Neural crest cell (in vitro differentiated cells): ENCODE data around the gene ZNF17. TPM values are rescaled to one million over a fixed set of nuclear protein-coding genes. Genes with fewer than 3 reads are reported as not detected.

Experiments used
- DNase-seq: peaks from one replicate; pipeline ENCODE4 v3.0.0; 2021; ENCODE audit warnings: low read depth, mixed read lengths, low spot score
- H3K27ac Mint-ChIP-seq: one replicate; pipeline ENCODE4 v1.8.0; 2021; ENCODE audit warnings: mild to moderate bottlenecking, mixed read lengths; ENCODE audit not compliant: unreplicated experiment
- H3K27me3 Mint-ChIP-seq: 2 replicates; pipeline ENCODE4 v1.8.0; 2021; ENCODE audit warnings: low read depth, mild to moderate bottlenecking, mixed read lengths
- H3K36me3 Mint-ChIP-seq: 2 replicates; pipeline ENCODE4 v1.8.0; 2021; ENCODE audit warnings: low read depth, mild to moderate bottlenecking, mixed read lengths
- H3K4me1 Mint-ChIP-seq: 2 replicates; pipeline ENCODE4 v1.8.0; 2021; ENCODE audit warnings: mixed read lengths
- H3K4me3 Mint-ChIP-seq: one replicate; pipeline ENCODE4 v1.8.0; 2021; ENCODE audit warnings: mild to moderate bottlenecking, mixed read lengths
- H3K9me3 Mint-ChIP-seq: 2 replicates; pipeline ENCODE4 v1.8.0; 2021; ENCODE audit warnings: mixed read lengths
- CTCF ChIP-seq: fragments of 200-600 bp; sonication (generic); conservative IDR thresholded peaks from 2 replicates; pipeline ENCODE4 v1.5.0; 2021; ENCODE audit warnings: antibody characterized with exemption, mild to moderate bottlenecking
- total RNA-seq: library from RNA; stranded (reverse); gene quantifications from 2 replicates; pipeline ENCODE4 v1.2.1, GENCODE V29; 2021

The ZNF17 gene
- total RNA-seq, 1 donor from 2014 or later = 9.2 TPM

GRCh38 chr19:57452307-57452706, 41.3 kb downstream of the ZNF17 start:
- Mint-ChIP-seq H3K9me3 (peaks cover 15% of the 10 kb centered on the region), H3K27ac (no peak overlapping the region), H3K27me3 (no peaks in the 10 kb centered on the region), H3K4me3 (no peak overlapping the region), H3K36me3 (peaks cover 38% of the 10 kb centered on the region), H3K4me1 (no peaks in the 10 kb centered on the region)
- no peak for DNase-seq
- TF ChIP-seq CTCF = no peak

GRCh38 chr19:57465680-57466381, 54.9 kb downstream of the ZNF17 start:
- Mint-ChIP-seq H3K27me3 (no peaks in the 10 kb centered on the region), H3K4me1 (no peaks in the 10 kb centered on the region), H3K9me3 (peaks cover 34% of the 10 kb centered on the region), H3K27ac (no peak overlapping the region), H3K4me3 (no peak overlapping the region), H3K36me3 (peaks cover 59% of the 10 kb centered on the region)
- DNase-seq = no peak
- peak; percentile 48 for TF ChIP-seq CTCF

- peaks cover 37% of the 10 kb centered on the region for H3K9me3 Mint-ChIP-seq
- H3K4me3 Mint-ChIP-seq = no peak overlapping the region
- no peaks in the 10 kb centered on the region for H3K4me1 Mint-ChIP-seq
- H3K27ac Mint-ChIP-seq = no peak overlapping the region
- no peak for DNase-seq
- no peaks in the 10 kb centered on the region for H3K27me3 Mint-ChIP-seq
- no peak for TF ChIP-seq CTCF
- peaks cover 59% of the 10 kb centered on the region for H3K36me3 Mint-ChIP-seq
Observed at GRCh38 chr19:57466489-57466888, 55.5 kb downstream of the ZNF17 start.

Other genes starting within 250 kb of the ZNF17 start
- gene DUXA, start 243.7 kb upstream of the ZNF17 start, total RNA-seq = not detected in 2 replicates
- 34.0 and 35.9 TPM in 2 replicates for gene ZNF264, start 219.7 kb upstream of the ZNF17 start, total RNA-seq
- 0.80 and 0.89 TPM in 2 replicates for gene AURKC, start 180.1 kb upstream of the ZNF17 start, total RNA-seq
- gene ZNF805, start 170.5 kb upstream of the ZNF17 start, total RNA-seq = 15.5 and 16.1 TPM in 2 replicates
- gene ZNF460, start 130.7 kb upstream of the ZNF17 start, total RNA-seq = 58.5 and 59.1 TPM in 2 replicates
- 9.1 and 10.1 TPM in 2 replicates for gene ZNF543, start 90.7 kb upstream of the ZNF17 start, total RNA-seq
- 10.9 and 11.3 TPM in 2 replicates for gene ZNF304, start 59.9 kb upstream of the ZNF17 start, total RNA-seq
- 10.3 and 13.3 TPM in 2 replicates for gene TRAPPC2B, start 47.6 kb upstream of the ZNF17 start, total RNA-seq
- 5.2 and 8.7 TPM in 2 replicates for gene ZNF547, start 47.6 kb upstream of the ZNF17 start, total RNA-seq
- gene ZNF548, start 21.3 kb upstream of the ZNF17 start, total RNA-seq = 22.1 and 22.4 TPM in 2 replicates
- 26.1 and 26.3 TPM in 2 replicates for gene ZNF749, start 24.2 kb downstream of the ZNF17 start, total RNA-seq
- gene VN1R1, start 46.0 kb downstream of the ZNF17 start, total RNA-seq = 0.72 and 0.82 TPM in 2 replicates
- 14.6 and 14.9 TPM in 2 replicates for gene ZNF772, start 66.4 kb downstream of the ZNF17 start, total RNA-seq
- gene ZNF419, start 76.6 kb downstream of the ZNF17 start, total RNA-seq = 17.0 and 17.2 TPM in 2 replicates
- gene ZNF773, start 88.8 kb downstream of the ZNF17 start, total RNA-seq = 8.9 and 11.3 TPM in 2 replicates
- gene ZNF549, start 116.2 kb downstream of the ZNF17 start, total RNA-seq = 10.3 and 10.6 TPM in 2 replicates
- gene ZNF550, start 148.7 kb downstream of the ZNF17 start, total RNA-seq = 10.4 and 13.1 TPM in 2 replicates
- 8.8 and 10.1 TPM in 2 replicates for gene ZNF416, start 167.8 kb downstream of the ZNF17 start, total RNA-seq
- gene ZIK1, start 173.0 kb downstream of the ZNF17 start, total RNA-seq = 27.6 and 29.1 TPM in 2 replicates
- 8.5 and 8.7 TPM in 2 replicates for gene ZNF530, start 188.7 kb downstream of the ZNF17 start, total RNA-seq
- 31.7 and 32.1 TPM in 2 replicates for gene ZNF134, start 203.1 kb downstream of the ZNF17 start, total RNA-seq
- 22.9 and 23.4 TPM in 2 replicates for gene ZNF211, start 222.0 kb downstream of the ZNF17 start, total RNA-seq